Pancreas (tissue), 10 donors: ENCODE data around the gene KAT2A. TPM values are rescaled to one million over a fixed set of nuclear protein-coding genes. Genes with fewer than 3 reads are reported as not detected.

Source experiments
- ATAC-seq, 4 donors: fragments of 200-7000 bp; cut with Tn5 transposase; one replicate each; pipeline versions ENCODE4 v1.8.0 to v1.9.1; 2020; ENCODE audit warnings: mild to moderate bottlenecking in 4 of 4, moderate library complexity in 4 of 4
- DNase-seq, 6 donors: peaks; one replicate each; pipeline ENCODE4 v3.0.0-alpha.2; 2020
- FAIRE-seq: peaks from 2 replicates; lab custom pipeline; 2012; peaks lifted over from hg19 to GRCh38; lab: Jason Lieb, UNC
- H3K27ac ChIP-seq, 4 donors: fragments of 200-600 bp; sonication (generic); 1 replicate in 3 of 4; 2 replicates in 1 of 4; pipeline versions ENCODE4 v1.5.0 to v1.8.0; 2020
- H3K27me3 ChIP-seq, 4 donors: fragments of 200-600 bp; one replicate each; pipeline ENCODE4 v1.8.0; 2021
- H3K36me3 ChIP-seq, 3 donors: fragments of 200-600 bp; sonication (generic) in 1 of 3; one replicate each; pipeline versions ENCODE4 v1.5.0 to v1.8.0; 2020 to 2021
- H3K4me1 ChIP-seq, 3 donors: fragments of 200-600 bp; one replicate each; pipeline ENCODE4 v1.8.0; 2021
- H3K4me3 ChIP-seq, 4 donors: fragments of 200-600 bp; sonication (generic) in 2 of 4; one replicate each; pipeline versions ENCODE4 v1.5.0 to v1.8.0; 2020 to 2021
- H3K9me3 ChIP-seq, 4 donors: fragments of 200-600 bp; one replicate each; pipeline ENCODE4 v1.8.0; 2021
- WGBS, 2 donors: extraction: QIAGEN DNeasy Blood & Tissue Kit; methylation state at CpG; one replicate each; pipeline ENCODE4 v1.1.7; 2013; 5-methylcytosine and 5-hydroxymethylcytosine counted together
- intact Hi-C, 3 donors: fragments of 100-400 bp; cut with DNase I; formaldehyde crosslinking; loops; one replicate each; pipeline versions ENCODE4 v1.11.1 to v1.14.2; 2022
- polyA plus RNA-seq, 2 donors: library from polyadenylated mRNA; stranded (reverse); fragments of 200-250 nt; gene quantifications; one replicate each; pipeline ENCODE4 v1.2.3, GENCODE V29; 2013
- total RNA-seq, 6 donors: library from RNA; stranded (reverse); fragmentation: NEBNext Ultra II Directional in 4 of 6; extraction: Animal tissue kit (Norgen Biotek cat#: 25700) in 4 of 6; gene quantifications; one replicate each; pipeline versions ENCODE4 v1.2.1 to v1.2.4, GENCODE V29; 2021 to 2023
- TF ChIP-seq, protein P1 (sequence below), 4 donors: fragments of 200-600 bp; sonication (generic) in 3 of 4; IDR thresholded peaks; one replicate each; pipeline versions ENCODE4 v1.5.0 to v1.8.0; 2021; ENCODE audit warnings: antibody characterized with exemption in 4 of 4
- donor health status: healthy with polysubstance abuse.
- donor health status: DM: no; HTN: no; CAD: no; lungs with moderate emphysema.
- donor health status: DM: no; HTN: no; CAD: no.
- donor health status: control.
- donor health status: control.
- donor health status: Bipolar disorder and iron deficiency.
- donor health status: DM: yes; HTN: yes; CAD: no.
- donor health status: DM: no; HTN: no; CAD: no.
- donor health status: DM: no; HTN: no; CAD: no.
- donor health status: DM: yes; HTN: yes; CAD: no.

The KAT2A gene
- total and polyA plus RNA-seq, 8 donors: 17.5 to 158 (median 25.2) TPM

DNA sequence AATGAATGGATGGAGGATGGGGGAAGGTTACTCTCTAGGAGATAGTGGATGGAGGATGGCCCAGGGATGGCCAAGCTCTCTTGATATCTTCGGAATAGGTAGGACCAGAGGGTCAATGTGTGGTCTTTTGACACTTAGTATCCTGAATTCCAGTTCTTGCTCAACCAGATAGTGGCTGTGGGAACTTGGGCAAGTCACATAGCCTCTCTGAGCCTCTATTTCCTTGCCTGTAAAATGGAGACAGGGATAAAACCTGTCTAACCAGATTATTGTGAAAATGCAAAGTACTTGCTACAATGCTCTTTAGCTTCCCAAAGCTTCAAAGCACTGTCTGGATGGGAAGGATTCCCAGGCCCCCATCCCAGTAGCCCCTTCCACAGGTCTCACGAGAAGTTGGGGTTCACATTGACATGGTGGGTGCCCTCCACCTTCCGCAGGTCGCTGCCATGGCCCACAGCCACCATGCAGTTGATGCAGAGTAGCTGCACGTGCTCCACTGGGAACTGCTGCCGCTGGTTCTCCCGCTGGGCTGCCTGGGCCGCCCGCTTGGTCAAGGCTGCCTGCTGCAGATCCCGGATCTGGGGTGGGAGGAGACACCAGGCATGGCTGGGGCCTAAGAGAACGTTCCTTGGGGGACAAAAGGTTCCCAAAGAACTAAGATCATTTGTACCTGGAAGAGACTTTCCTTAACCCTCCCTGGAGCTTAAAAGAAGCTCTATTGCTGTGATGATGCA is 17.8 kb downstream of the KAT2A start:
- DNase-seq (no peak), FAIRE-seq (no peak), ATAC-seq (no peak)
- H3K27ac ChIP-seq: no peak overlapping the region
- H3K27me3 ChIP-seq: no peaks in the 10 kb centered on the region
- no peaks in the 10 kb centered on the region for H3K9me3 ChIP-seq
- intact Hi-C loops: loop anchor here in 2 of 3 donors (5.0 to 10.0 kb wide), 2 partner anchors 36 to 79 kb away; partner anchors contain the start of gene NKIRAS2 (in 1 of the 2)
- H3K36me3 ChIP-seq: no peaks in the 10 kb centered on the region
- no peaks in the 10 kb centered on the region for H3K4me1 ChIP-seq
- no peak overlapping the region for H3K4me3 ChIP-seq
- 85 to 86% methylated on average over 11 of the region's 11 CpGs for WGBS, 2 donors
- TF ChIP-seq, protein P1, sequence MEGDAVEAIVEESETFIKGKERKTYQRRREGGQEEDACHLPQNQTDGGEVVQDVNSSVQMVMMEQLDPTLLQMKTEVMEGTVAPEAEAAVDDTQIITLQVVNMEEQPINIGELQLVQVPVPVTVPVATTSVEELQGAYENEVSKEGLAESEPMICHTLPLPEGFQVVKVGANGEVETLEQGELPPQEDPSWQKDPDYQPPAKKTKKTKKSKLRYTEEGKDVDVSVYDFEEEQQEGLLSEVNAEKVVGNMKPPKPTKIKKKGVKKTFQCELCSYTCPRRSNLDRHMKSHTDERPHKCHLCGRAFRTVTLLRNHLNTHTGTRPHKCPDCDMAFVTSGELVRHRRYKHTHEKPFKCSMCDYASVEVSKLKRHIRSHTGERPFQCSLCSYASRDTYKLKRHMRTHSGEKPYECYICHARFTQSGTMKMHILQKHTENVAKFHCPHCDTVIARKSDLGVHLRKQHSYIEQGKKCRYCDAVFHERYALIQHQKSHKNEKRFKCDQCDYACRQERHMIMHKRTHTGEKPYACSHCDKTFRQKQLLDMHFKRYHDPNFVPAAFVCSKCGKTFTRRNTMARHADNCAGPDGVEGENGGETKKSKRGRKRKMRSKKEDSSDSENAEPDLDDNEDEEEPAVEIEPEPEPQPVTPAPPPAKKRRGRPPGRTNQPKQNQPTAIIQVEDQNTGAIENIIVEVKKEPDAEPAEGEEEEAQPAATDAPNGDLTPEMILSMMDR (IDR thresholded peaks at IDR 0.05): no peak

- H3K27ac ChIP-seq: no peak overlapping the region
- H3K36me3 ChIP-seq: no peaks in the 10 kb centered on the region
- intact Hi-C loops: loop anchor here in 2 of 3 donors (5.0 to 10.0 kb wide), 2 partner anchors 34 to 77 kb away; partner anchors contain the start of gene NKIRAS2 (in 1 of the 2)
- FAIRE-seq: no peak
- WGBS, 2 donors: 47 to 52% methylated on average over 10 to 14 of the region's 14 CpGs
- TF ChIP-seq, protein P1 (IDR thresholded peaks at IDR 0.05): peak; percentile 51 to 74 (median 68)
- ATAC-seq: peak; percentile 79 to 89 (median 82)
- no peaks in the 10 kb centered on the region for H3K27me3 ChIP-seq
- no peaks in the 10 kb centered on the region for H3K9me3 ChIP-seq
- peaks cover 0 to 4% (median 0%) of the 10 kb centered on the region in 3 donors for H3K4me1 ChIP-seq
- DNase-seq: peak; percentile 54 to 93 (median 82)
- H3K4me3 ChIP-seq: no peak overlapping the region
Observed at GRCh38 chr17:42101513-42102292, 19.5 kb downstream of the KAT2A start.

DNA sequence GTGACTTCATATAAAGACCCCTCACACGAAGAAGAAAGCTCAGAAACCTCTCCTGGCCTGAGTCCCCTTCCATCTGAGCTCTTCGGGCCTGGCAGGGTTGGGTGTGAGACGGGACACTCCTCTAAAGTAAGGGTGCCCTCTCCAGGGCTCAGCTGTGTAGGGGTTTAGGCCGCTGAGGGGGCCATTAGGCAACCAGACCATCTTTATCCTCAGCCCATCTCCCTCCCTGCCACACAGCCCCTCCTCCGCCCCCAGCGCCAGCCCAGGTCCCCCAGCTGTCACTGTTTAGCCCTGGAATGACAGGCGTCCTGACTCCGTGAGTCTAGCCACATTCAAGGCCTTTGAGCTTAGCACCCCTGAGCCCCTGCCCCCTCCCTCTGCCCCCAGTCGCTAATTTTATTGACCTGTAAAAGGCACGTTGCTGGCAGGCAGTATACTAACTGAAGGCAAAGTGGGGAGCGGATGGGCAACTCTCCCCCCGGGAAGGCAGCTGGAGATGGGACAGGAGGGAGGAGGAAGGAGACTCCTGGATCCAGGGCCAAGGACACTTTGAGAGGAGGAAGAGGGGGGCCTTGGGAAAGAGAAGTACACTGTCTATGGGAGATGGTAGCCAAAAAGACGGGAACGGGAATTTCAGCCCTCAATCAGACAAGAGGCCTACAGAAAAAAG is 22.3 kb downstream of the KAT2A start:
- DNase-seq: no peak
- 71 to 72% methylated on average over 14 of the region's 14 CpGs for WGBS, 2 donors
- TF ChIP-seq, protein P1 (IDR thresholded peaks at IDR 0.05): no peak
- Histone ChIP-seq H3K4me3 (no peak overlapping the region), H3K27ac (no peak overlapping the region), H3K9me3 (no peaks in the 10 kb centered on the region), H3K27me3 (no peaks in the 10 kb centered on the region), H3K4me1 (peaks cover 0 to 4% (median 0%) of the 10 kb centered on the region in 3 donors), H3K36me3 (no peaks in the 10 kb centered on the region)
- FAIRE-seq: no peak
- intact Hi-C loops: no loop called here
- ATAC-seq: peak in 2 of 4 donors; percentile 16 to 22

- WGBS, 2 donors: 16 to 17% methylated on average over 48 to 52 of the region's 52 CpGs
- Histone ChIP-seq H3K27me3 (no peaks in the 10 kb centered on the region), H3K4me3 (peak within 1 kb of the TSS in 1 of 4 donors; percentile 17), H3K9me3 (no peaks in the 10 kb centered on the region), H3K36me3 (no peaks in the 10 kb centered on the region), H3K4me1 (peaks cover 0 to 4% (median 0%) of the 10 kb centered on the region in 3 donors), H3K27ac (no peak within 1 kb of the TSS)
- peak; percentile 49 to 82 (median 62) for ATAC-seq
- peak in 2 of 6 donors; percentile 54 to 80 for DNase-seq
- intact Hi-C loops: no loop called here
- FAIRE-seq: no peak
- TF ChIP-seq, protein P1 (IDR thresholded peaks at IDR 0.05): no peak
Observed at GRCh38 chr17:42097691-42098631, 23.2 kb downstream of the KAT2A start, which contains the start of gene ZNF385C. Gene ZNF385C, minus strand, starts transcription at chr17:42098473. Its CDS starts 35,417 bp downstream, at chr17:42063056.
